A673 (cell line): Measurements from ENCODE around the gene KCTD12. TPM values are rescaled to one million over a fixed set of nuclear protein-coding genes. Genes with fewer than 3 reads are reported as not detected.

ENCODE experiments used
- BruUV-seq: library from RNA; stranded (reverse); fragments of 400-500 nt; replicated peaks from 2 replicates; lab custom pipeline; 2021; lab: Mats Ljungman, UMichigan
- CTCF ChIA-PET: fragments of 300-600 bp; sonication (Branson Sonifier 250); formaldehyde crosslinking; loops from one replicate; lab custom pipeline; 2022; ENCODE audit warnings: antibody characterized with exemption; lab: Charles Lee
- POLR2A ChIA-PET: fragments of 300-600 bp; sonication (Branson Sonifier 250); formaldehyde crosslinking; loops from one replicate; lab custom pipeline; 2022; ENCODE audit warnings: antibody characterized with exemption; ENCODE audit not compliant: low non-redundant PET; lab: Charles Lee
- DNase-seq: peaks from one replicate; pipeline ENCODE4 v3.0.0-alpha.2; 2015; ENCODE audit warnings: low spot score
- H3K27ac ChIP-seq: fragments of 200-600 bp; sonication (generic); 2 replicates; pipeline ENCODE4 v1.5.1; 2016; ENCODE audit warnings: mixed run types, low read depth, mild to moderate bottlenecking, mixed read lengths, antibody characterized with exemption, low read length; ENCODE audit not compliant: poor library complexity, severe bottlenecking
- H3K27me3 ChIP-seq: fragments of 200-600 bp; sonication (generic); replicated peaks from 2 replicates; pipeline ENCODE4 v1.6.1; 2017; ENCODE audit warnings: mixed run types, low read depth, mild to moderate bottlenecking, mixed read lengths, antibody characterized with exemption, low read length; ENCODE audit not compliant: insufficient read depth, poor library complexity
- H3K36me3 ChIP-seq: fragments of 200-600 bp; sonication (generic); 2 replicates; pipeline ENCODE4 v1.6.1; 2016; ENCODE audit warnings: mixed run types, mild to moderate bottlenecking, mixed read lengths, antibody characterized with exemption, low read length; ENCODE audit not compliant: insufficient read depth, poor library complexity, severe bottlenecking
- H3K4me1 ChIP-seq: fragments of 200-600 bp; sonication (generic); 2 replicates; pipeline ENCODE4 v1.6.1; 2017; ENCODE audit warnings: mixed run types, mild to moderate bottlenecking, mixed read lengths, antibody characterized with exemption, low read length; ENCODE audit not compliant: insufficient read depth, poor library complexity, severe bottlenecking
- H3K4me3 ChIP-seq: fragments of 200-600 bp; sonication (generic); 2 replicates; pipeline ENCODE4 v1.5.1; 2016; ENCODE audit warnings: low read depth, mixed run types, mild to moderate bottlenecking, mixed read lengths, low read length; ENCODE audit not compliant: poor library complexity, severe bottlenecking
- H3K9me3 ChIP-seq: fragments of 200-600 bp; sonication (generic); 2 replicates; pipeline ENCODE4 v1.6.1; 2016; ENCODE audit warnings: mixed run types, low read depth, mild to moderate bottlenecking, mixed read lengths, antibody characterized with exemption, low read length; ENCODE audit not compliant: poor library complexity, severe bottlenecking
- CTCF ChIP-seq: fragments of 300-800, 200-600 bp; sonication (generic); conservative IDR thresholded peaks from 2 replicates; pipeline ENCODE4 v1.5.1; 2017; ENCODE audit warnings: low read depth, mild to moderate bottlenecking, antibody characterized with exemption, low read length, moderate library complexity, mixed read lengths
- EZH2 ChIP-seq: fragments of 200-600 bp; sonication (generic); IDR thresholded peaks from 2 replicates; pipeline ENCODE4 v1.6.1; 2017; ENCODE audit warnings: borderline replicate concordance, low read depth, mild to moderate bottlenecking, mixed read lengths, antibody characterized with exemption, low read length; ENCODE audit not compliant: poor library complexity, severe bottlenecking
- intact Hi-C: fragments of 100-400 bp; cut with micrococcal nuclease; formaldehyde crosslinking; loops from one replicate; pipeline ENCODE4 v1.10.0; 2022; ENCODE audit not compliant: unreplicated experiment
- total RNA-seq: library from RNA; stranded (reverse); gene quantifications from 2 replicates; pipeline ENCODE4 v1.2.3, GENCODE V29; 2021

KCTD12 gene
- total RNA-seq, 1 experiment from 2014 or later: 3.5 TPM

- intact Hi-C loops: no loop called here
- no peak overlapping the region for H3K4me3 ChIP-seq
- TF ChIP-seq EZH2: no peak
- TF ChIP-seq CTCF: no peak
- no peak for DNase-seq
- no TSS peak for BruUV-seq
- POLR2A ChIA-PET: no interaction called here
- H3K27ac ChIP-seq: no peak overlapping the region
- CTCF ChIA-PET: no interaction called here
- H3K27me3 ChIP-seq: no peaks in the 10 kb centered on the region
- H3K4me1 ChIP-seq: no peaks in the 10 kb centered on the region
- no peaks in the 10 kb centered on the region for H3K9me3 ChIP-seq
- no peaks in the 10 kb centered on the region for H3K36me3 ChIP-seq
Measured at GRCh38 chr13:76832258-76832988, 53.8 kb downstream of the KCTD12 start.

GRCh38 chr13:76830805-76831204 lies 55.4 kb downstream of the KCTD12 start:
- H3K4me1 ChIP-seq: no peaks in the 10 kb centered on the region
- DNase-seq: no peak
- H3K27me3 ChIP-seq: no peaks in the 10 kb centered on the region
- no peak for TF ChIP-seq CTCF
- no peak for TF ChIP-seq EZH2
- no peaks in the 10 kb centered on the region for H3K9me3 ChIP-seq
- intact Hi-C loops: no loop called here
- CTCF ChIA-PET: no interaction called here
- H3K27ac ChIP-seq: no peak overlapping the region
- H3K4me3 ChIP-seq: no peak overlapping the region
- POLR2A ChIA-PET: no interaction called here
- BruUV-seq: no TSS peak
- H3K36me3 ChIP-seq: no peaks in the 10 kb centered on the region

Other genes starting within 250 kb of the KCTD12 start
- not detected in 2 replicates for gene ACOD1, start 62.1 kb upstream of the KCTD12 start, total RNA-seq
- 12.4 and 13.7 TPM in 2 replicates for gene CLN5, start 105.7 kb upstream of the KCTD12 start, total RNA-seq
- 24.1 and 29.2 TPM in 2 replicates for gene FBXL3, start 140.8 kb upstream of the KCTD12 start, total RNA-seq